Neural progenitor cell (in vitro differentiated cells): ENCODE measurements around the gene OARD1. TPM values are rescaled to one million over a fixed set of nuclear protein-coding genes. Genes with fewer than 3 reads are reported as not detected.

Experiments used
- DNase-seq: peaks from one replicate; pipeline ENCODE4 v3.0.0-alpha.2; 2016; ENCODE audit warnings: low spot score
- H2AFZ ChIP-seq: fragments of 200-600 bp; sonication (generic); replicated peaks from 2 replicates; pipeline ENCODE4 v1.6.1; 2016; ENCODE audit warnings: antibody characterized with exemption
- H3F3A ChIP-seq: fragments of 200-600 bp; sonication (generic); 2 replicates; pipeline ENCODE4 v1.6.1; 2016; ENCODE audit warnings: antibody characterized with exemption, low read depth
- H3K27ac ChIP-seq: fragments of 200-600 bp; sonication (generic); 2 replicates; pipeline ENCODE4 v1.5.1; 2016; ENCODE audit warnings: mild to moderate bottlenecking
- H3K27me3 ChIP-seq: fragments of 200-600 bp; sonication (generic); 2 replicates; pipeline ENCODE4 v1.6.1; 2016; ENCODE audit warnings: mild to moderate bottlenecking, moderate library complexity
- H3K36me3 ChIP-seq: fragments of 200-600 bp; sonication (generic); 2 replicates; pipeline ENCODE4 v1.5.1; 2016
- H3K4me1 ChIP-seq: fragments of 200-600 bp; sonication (generic); 2 replicates; pipeline ENCODE4 v1.6.1; 2016; ENCODE audit warnings: mixed run types
- H3K4me2 ChIP-seq: fragments of 200-600 bp; sonication (generic); 2 replicates; pipeline ENCODE4 v1.6.1; 2016
- H3K4me3 ChIP-seq: fragments of 200-600 bp; sonication (generic); 2 replicates; pipeline ENCODE4 v1.5.1; 2016
- H3K79me2 ChIP-seq: fragments of 200-600 bp; sonication (generic); 2 replicates; pipeline ENCODE4 v1.6.1; 2016; ENCODE audit warnings: low read depth
- H3K9ac ChIP-seq: fragments of 200-600 bp; sonication (generic); 2 replicates; pipeline ENCODE4 v1.6.1; 2016
- H3K9me3 ChIP-seq: fragments of 200-600 bp; sonication (generic); 2 replicates; pipeline ENCODE4 v1.5.1; 2016; ENCODE audit warnings: low read depth
- H4K20me1 ChIP-seq: fragments of 200-600 bp; sonication (generic); 2 replicates; pipeline ENCODE4 v1.6.1; 2016; ENCODE audit warnings: low read depth
- H3K27ac Mint-ChIP-seq: 3 replicates; pipeline ENCODE4 v1.8.0; 2021; ENCODE audit warnings: mixed read lengths
- H3K27me3 Mint-ChIP-seq: 2 replicates; pipeline ENCODE4 v1.8.0; 2022; ENCODE audit warnings: low read depth, mild to moderate bottlenecking, inconsistent platforms, moderate library complexity, mixed read lengths; ENCODE audit not compliant: insufficient read depth
- H3K36me3 Mint-ChIP-seq: 3 replicates; pipeline ENCODE4 v1.8.0; 2021; ENCODE audit warnings: mixed read lengths
- H3K4me1 Mint-ChIP-seq: 3 replicates; pipeline ENCODE4 v1.8.0; 2021; ENCODE audit warnings: mixed read lengths
- H3K4me3 Mint-ChIP-seq: 3 replicates; pipeline ENCODE4 v1.8.0; 2021; ENCODE audit warnings: mild to moderate bottlenecking, moderate library complexity, mixed read lengths
- H3K9me3 Mint-ChIP-seq: 3 replicates; pipeline ENCODE4 v1.8.0; 2020; ENCODE audit warnings: mixed read lengths
- CTCF ChIP-seq: fragments of 200-600 bp; sonication (generic); IDR thresholded peaks from 2 replicates; pipeline ENCODE4 v1.5.1; 2017; ENCODE audit warnings: antibody characterized with exemption, mild to moderate bottlenecking
- EZH2 ChIP-seq: fragments of 200-600 bp; sonication (generic); IDR thresholded peaks from 2 replicates; pipeline ENCODE4 v1.6.1; 2017; ENCODE audit warnings: antibody characterized with exemption, mild to moderate bottlenecking, moderate library complexity
- EZH2phosphoT487 ChIP-seq: fragments of 200-600 bp; sonication (generic); IDR thresholded peaks from 2 replicates; pipeline ENCODE4 v1.6.1; 2017; ENCODE audit warnings: antibody characterized with exemption
- total RNA-seq: library from RNA; depleted of rRNA; stranded (reverse); fragments of >200 nt; gene quantifications from 2 replicates; pipeline ENCODE4 v1.2.3, GENCODE V29; 2015; ENCODE audit warnings: low replicate concordance

Gene OARD1
- total RNA-seq, 1 donor from 2014 or later, result 67.9 TPM

- peaks cover 9% of the 10 kb centered on the region for H3K79me2 ChIP-seq
- peaks cover 12% of the 10 kb centered on the region for H3K36me3 ChIP-seq
- no peak overlapping the region for H3K9ac ChIP-seq
- no peak for TF ChIP-seq EZH2
- H3K4me2 ChIP-seq, result no peak overlapping the region
- Mint-ChIP-seq H3K27me3 (no peaks in the 10 kb centered on the region), H3K36me3 (peaks cover 22% of the 10 kb centered on the region), H3K4me1 (peaks cover 4% of the 10 kb centered on the region), H3K4me3 (no peak overlapping the region), H3K9me3 (no peaks in the 10 kb centered on the region), H3K27ac (no peak overlapping the region)
- DNase-seq, result no peak
- no peaks in the 10 kb centered on the region for H3K27me3 ChIP-seq
- H3K9me3 ChIP-seq, result no peaks in the 10 kb centered on the region
- H3K27ac ChIP-seq, result no peak overlapping the region
- H3K4me1 ChIP-seq, result peaks cover 5% of the 10 kb centered on the region
- no peak overlapping the region for H2AFZ ChIP-seq
- no peak overlapping the region for H3K4me3 ChIP-seq
- peaks cover 10% of the 10 kb centered on the region for H3F3A ChIP-seq
- H4K20me1 ChIP-seq, result no peaks in the 10 kb centered on the region
Measured at GRCh38 chr6:41065550-41066026, 6.6 kb downstream of the OARD1 start.

- H3K4me3 ChIP-seq, result no peak overlapping the region
- no peak overlapping the region for H3K27ac ChIP-seq
- H3K4me3 Mint-ChIP-seq, result no peak overlapping the region
- H3K9ac ChIP-seq, result no peak overlapping the region
- H3K27me3 ChIP-seq, result no peaks in the 10 kb centered on the region
- peaks cover 22% of the 10 kb centered on the region for H3K36me3 Mint-ChIP-seq
- TF ChIP-seq EZH2phosphoT487 (no peak), EZH2 (no peak), CTCF (no peak)
- peaks cover 2% of the 10 kb centered on the region for H3K4me1 Mint-ChIP-seq
- no peak overlapping the region for H2AFZ ChIP-seq
- H4K20me1 ChIP-seq, result no peaks in the 10 kb centered on the region
- peaks cover 10% of the 10 kb centered on the region for H3F3A ChIP-seq
- no peaks in the 10 kb centered on the region for H3K9me3 Mint-ChIP-seq
- no peaks in the 10 kb centered on the region for H3K27me3 Mint-ChIP-seq
- H3K79me2 ChIP-seq, result peaks cover 4% of the 10 kb centered on the region
- no peak overlapping the region for H3K27ac Mint-ChIP-seq
- peaks cover 4% of the 10 kb centered on the region for H3K36me3 ChIP-seq
- H3K4me2 ChIP-seq, result no peak overlapping the region
- no peak for DNase-seq
- no peaks in the 10 kb centered on the region for H3K4me1 ChIP-seq
- no peaks in the 10 kb centered on the region for H3K9me3 ChIP-seq
Measured at GRCh38 chr6:41064841-41065240, 7.3 kb downstream of the OARD1 start.

- Histone ChIP-seq H4K20me1 (no peaks in the 10 kb centered on the region), H2AFZ (no peak overlapping the region), H3F3A (peaks cover 10% of the 10 kb centered on the region), H3K9ac (no peak overlapping the region), H3K9me3 (no peaks in the 10 kb centered on the region), H3K4me1 (no peaks in the 10 kb centered on the region), H3K27ac (no peak overlapping the region), H3K27me3 (no peaks in the 10 kb centered on the region), H3K36me3 (peaks cover 4% of the 10 kb centered on the region), H3K4me3 (no peak overlapping the region), H3K79me2 (peaks cover 4% of the 10 kb centered on the region), H3K4me2 (no peak overlapping the region)
- H3K27me3 Mint-ChIP-seq, result no peaks in the 10 kb centered on the region
- no peak for DNase-seq
- H3K4me3 Mint-ChIP-seq, result no peak overlapping the region
- H3K4me1 Mint-ChIP-seq, result peaks cover 2% of the 10 kb centered on the region
- TF ChIP-seq EZH2 (no peak), CTCF (no peak), EZH2phosphoT487 (no peak)
- H3K36me3 Mint-ChIP-seq, result peaks cover 26% of the 10 kb centered on the region
- no peak overlapping the region for H3K27ac Mint-ChIP-seq
- H3K9me3 Mint-ChIP-seq, result no peaks in the 10 kb centered on the region
Measured at GRCh38 chr6:41063884-41064285, 8.3 kb downstream of the OARD1 start.

- Histone ChIP-seq H3K9me3 (no peaks in the 10 kb centered on the region), H3K9ac (no peak overlapping the region), H4K20me1 (no peaks in the 10 kb centered on the region), H3K27me3 (no peaks in the 10 kb centered on the region), H3K79me2 (peaks cover 4% of the 10 kb centered on the region), H3F3A (peaks cover 2% of the 10 kb centered on the region), H3K4me3 (no peak overlapping the region), H2AFZ (no peak overlapping the region), H3K27ac (no peak overlapping the region), H3K4me2 (no peak overlapping the region), H3K36me3 (peaks cover 4% of the 10 kb centered on the region), H3K4me1 (no peaks in the 10 kb centered on the region)
- Mint-ChIP-seq H3K27me3 (no peaks in the 10 kb centered on the region), H3K9me3 (no peaks in the 10 kb centered on the region), H3K4me1 (peaks cover 2% of the 10 kb centered on the region), H3K36me3 (peaks cover 26% of the 10 kb centered on the region), H3K4me3 (no peak overlapping the region), H3K27ac (no peak overlapping the region)
- TF ChIP-seq EZH2, result no peak
- DNase-seq, result no peak
Measured at GRCh38 chr6:41062056-41062455, 10.1 kb downstream of the OARD1 start.
